ENCODE measurements around the gene ARHGDIB.

Gene ARHGDIB

DNA sequence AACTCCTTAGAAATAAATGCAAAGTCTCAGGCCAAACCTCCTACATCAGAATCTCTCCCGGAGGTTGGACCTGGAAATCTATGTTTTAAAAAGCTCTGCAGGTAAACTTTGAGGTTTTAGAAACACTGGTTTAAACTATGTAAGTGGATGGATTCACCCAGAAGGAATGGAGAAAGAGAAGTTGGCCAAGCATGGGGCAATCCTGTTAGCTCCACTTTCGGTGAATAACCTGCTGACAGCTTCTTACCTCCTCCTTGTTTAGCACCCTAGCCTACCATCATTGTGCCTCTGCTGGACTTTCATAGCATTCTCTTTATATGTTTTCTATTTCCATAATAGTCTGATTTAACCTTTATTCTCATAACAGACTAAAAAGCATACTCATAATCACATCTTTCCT lies 3.0 kb upstream of the ARHGDIB start:
- H2BK5ac ChIP-seq (ENCODE audit: low read depth, low read length, poor library complexity, severe bottlenecking): no peak overlapping the region
- no peak overlapping the region for H2BK15ac ChIP-seq (ENCODE audit: low read depth, poor library complexity, severe bottlenecking)
- H3K9ac ChIP-seq (ENCODE audit: low read length): no peak overlapping the region
- no peaks in the 10 kb centered on the region for H3K27me3 ChIP-seq (ENCODE audit: control insufficient read depth in 1 of 2, insufficient read depth in 1 of 2, low read length in 2 of 2)
- no peak overlapping the region for H3K18ac ChIP-seq (ENCODE audit: low read depth in 1 of 2, low read length in 2 of 2)
- no peak overlapping the region for H2AFZ ChIP-seq (ENCODE audit: low read depth, low read length)
- H3K4me2 ChIP-seq (ENCODE audit: low read length, poor library complexity, severe bottlenecking): no peak overlapping the region
- no peak overlapping the region for H2BK120ac ChIP-seq (ENCODE audit: low read depth, low read length)
- H4K8ac ChIP-seq (ENCODE audit: low read length): no peak overlapping the region
- no peak overlapping the region for H3K14ac ChIP-seq (ENCODE audit: low read length in 2 of 2)
- H3K9me3 ChIP-seq (ENCODE audit: control insufficient read depth, low read length): no peaks in the 10 kb centered on the region
- H4K91ac ChIP-seq (ENCODE audit: low read length): no peak overlapping the region
- H2AK5ac ChIP-seq (ENCODE audit: low read length, severe bottlenecking): no peak overlapping the region
- WGBS: 50% methylated on average over 2 of the region's 2 CpGs
- H3K27ac ChIP-seq (ENCODE audit: low read length, poor library complexity, severe bottlenecking): no peak overlapping the region
- H3K79me1 ChIP-seq (replicated peaks; ENCODE audit: low read length, poor library complexity, severe bottlenecking): no peaks in the 10 kb centered on the region
- DNase-seq: no peak
- no peak overlapping the region for H3K4ac ChIP-seq (ENCODE audit: low read depth in 1 of 2, low read length in 2 of 2)
- H3K4me1 ChIP-seq (ENCODE audit: control insufficient read depth, insufficient read depth, low read depth, low read length): peaks cover 6% of the 10 kb centered on the region
- no peak overlapping the region for H2BK12ac ChIP-seq (ENCODE audit: low read length in 2 of 2)
- no peak overlapping the region for H3K23ac ChIP-seq (ENCODE audit: low read length in 2 of 2)
- H3K4me3 ChIP-seq (ENCODE audit: insufficient read depth in 1 of 2, low read depth in 1 of 2, low read length in 2 of 2): no peak overlapping the region
- H3K36me3 ChIP-seq (ENCODE audit: control insufficient read depth in 1 of 2, insufficient read depth in 2 of 2, low read depth in 1 of 2, low read length in 2 of 2): no peaks in the 10 kb centered on the region

DNA sequence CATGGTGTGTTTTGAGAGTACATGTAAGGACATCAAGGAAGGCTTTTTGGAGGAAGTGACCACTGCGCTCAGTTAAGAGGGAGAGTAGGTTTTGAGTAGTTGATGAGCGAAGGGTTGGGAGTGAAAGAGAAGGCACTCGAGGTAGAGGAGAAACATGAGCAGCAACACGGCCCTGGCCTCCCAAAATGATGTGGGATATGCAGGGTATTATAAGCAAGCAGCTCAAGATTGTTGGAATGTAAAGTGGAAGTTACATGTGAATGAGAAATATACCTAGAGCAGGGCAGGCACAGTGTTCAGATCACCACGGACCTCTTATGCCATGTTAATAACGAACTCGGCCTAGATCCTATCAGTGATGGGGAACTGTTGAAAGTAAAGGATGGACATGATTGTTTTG lies 2.1 kb upstream of the ARHGDIB start:
- H2BK5ac ChIP-seq (ENCODE audit: low read depth, low read length, poor library complexity, severe bottlenecking): no peak overlapping the region
- no peak overlapping the region for H3K23ac ChIP-seq (ENCODE audit: low read length in 2 of 2)
- no peaks in the 10 kb centered on the region for H3K9me3 ChIP-seq (ENCODE audit: control insufficient read depth, low read length)
- no peak overlapping the region for H2BK120ac ChIP-seq (ENCODE audit: low read depth, low read length)
- H3K9ac ChIP-seq (ENCODE audit: low read length): no peak overlapping the region
- H3K14ac ChIP-seq (ENCODE audit: low read length in 2 of 2): no peak overlapping the region
- no peaks in the 10 kb centered on the region for H3K27me3 ChIP-seq (ENCODE audit: control insufficient read depth in 1 of 2, insufficient read depth in 1 of 2, low read length in 2 of 2)
- no peak overlapping the region for H3K18ac ChIP-seq (ENCODE audit: low read depth in 1 of 2, low read length in 2 of 2)
- no peak overlapping the region for H2BK15ac ChIP-seq (ENCODE audit: low read depth, poor library complexity, severe bottlenecking)
- DNase-seq: no peak
- H3K27ac ChIP-seq (ENCODE audit: low read length, poor library complexity, severe bottlenecking): no peak overlapping the region
- WGBS: 96% methylated on average over 7 of the region's 7 CpGs
- no peak overlapping the region for H3K4ac ChIP-seq (ENCODE audit: low read depth in 1 of 2, low read length in 2 of 2)
- no peak overlapping the region for H4K91ac ChIP-seq (ENCODE audit: low read length)
- no peak overlapping the region for H2BK12ac ChIP-seq (ENCODE audit: low read length in 2 of 2)
- H3K4me2 ChIP-seq (ENCODE audit: low read length, poor library complexity, severe bottlenecking): no peak overlapping the region
- H3K4me3 ChIP-seq (ENCODE audit: insufficient read depth in 1 of 2, low read depth in 1 of 2, low read length in 2 of 2): no peak overlapping the region
- no peaks in the 10 kb centered on the region for H3K36me3 ChIP-seq (ENCODE audit: control insufficient read depth in 1 of 2, insufficient read depth in 2 of 2, low read depth in 1 of 2, low read length in 2 of 2)
- peaks cover 6% of the 10 kb centered on the region for H3K4me1 ChIP-seq (ENCODE audit: control insufficient read depth, insufficient read depth, low read depth, low read length)
- H2AFZ ChIP-seq (ENCODE audit: low read depth, low read length): no peak overlapping the region
- H2AK5ac ChIP-seq (ENCODE audit: low read length, severe bottlenecking): no peak overlapping the region
- no peak overlapping the region for H4K8ac ChIP-seq (ENCODE audit: low read length)
- no peaks in the 10 kb centered on the region for H3K79me1 ChIP-seq (replicated peaks; ENCODE audit: low read length, poor library complexity, severe bottlenecking)

DNA sequence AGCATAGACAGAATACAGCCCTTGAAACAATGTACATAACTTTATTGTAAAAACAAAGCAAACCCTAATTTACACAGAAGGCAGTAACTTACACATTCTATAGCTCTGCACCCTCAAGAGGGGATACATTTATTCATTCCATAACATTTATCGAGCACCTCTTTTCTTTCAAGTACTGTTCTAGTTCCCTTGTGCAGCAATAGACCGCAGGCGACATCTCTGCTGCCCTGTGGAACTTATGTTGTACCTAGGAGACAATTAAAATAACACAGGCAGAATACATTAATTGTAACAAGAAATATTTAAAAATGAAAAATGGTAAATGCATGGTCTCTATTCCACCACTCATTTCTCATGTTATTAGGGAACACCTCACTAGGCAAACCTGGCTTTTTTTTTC lies 1.4 kb upstream of the ARHGDIB start:
- Histone ChIP-seq H3K79me1 (replicated peaks; ENCODE audit: low read length, poor library complexity, severe bottlenecking) (no peaks in the 10 kb centered on the region), H3K4me3 (ENCODE audit: insufficient read depth in 1 of 2, low read depth in 1 of 2, low read length in 2 of 2) (no peak overlapping the region), H2BK15ac (ENCODE audit: low read depth, poor library complexity, severe bottlenecking) (no peak overlapping the region), H3K9me3 (ENCODE audit: control insufficient read depth, low read length) (no peaks in the 10 kb centered on the region), H3K9ac (ENCODE audit: low read length) (no peak overlapping the region), H2BK120ac (ENCODE audit: low read depth, low read length) (no peak overlapping the region), H2BK12ac (ENCODE audit: low read length in 2 of 2) (no peak overlapping the region), H2BK5ac (ENCODE audit: low read depth, low read length, poor library complexity, severe bottlenecking) (no peak overlapping the region), H3K4me1 (ENCODE audit: control insufficient read depth, insufficient read depth, low read depth, low read length) (peaks cover 9% of the 10 kb centered on the region), H3K27me3 (ENCODE audit: control insufficient read depth in 1 of 2, insufficient read depth in 1 of 2, low read length in 2 of 2) (no peaks in the 10 kb centered on the region), H3K23ac (ENCODE audit: low read length in 2 of 2) (no peak overlapping the region), H2AFZ (ENCODE audit: low read depth, low read length) (no peak overlapping the region), H3K14ac (ENCODE audit: low read length in 2 of 2) (no peak overlapping the region), H3K4ac (ENCODE audit: low read depth in 1 of 2, low read length in 2 of 2) (no peak overlapping the region), H3K4me2 (ENCODE audit: low read length, poor library complexity, severe bottlenecking) (no peak overlapping the region), H3K36me3 (ENCODE audit: control insufficient read depth in 1 of 2, insufficient read depth in 2 of 2, low read depth in 1 of 2, low read length in 2 of 2) (no peaks in the 10 kb centered on the region), H2AK5ac (ENCODE audit: low read length, severe bottlenecking) (no peak overlapping the region), H4K8ac (ENCODE audit: low read length) (no peak overlapping the region), H3K27ac (ENCODE audit: low read length, poor library complexity, severe bottlenecking) (no peak overlapping the region), H4K91ac (ENCODE audit: low read length) (no peak overlapping the region), H3K18ac (ENCODE audit: low read depth in 1 of 2, low read length in 2 of 2) (no peak overlapping the region)
- WGBS: 89% methylated on average over 1 of the region's 3 CpGs
- no peak for DNase-seq

DNA sequence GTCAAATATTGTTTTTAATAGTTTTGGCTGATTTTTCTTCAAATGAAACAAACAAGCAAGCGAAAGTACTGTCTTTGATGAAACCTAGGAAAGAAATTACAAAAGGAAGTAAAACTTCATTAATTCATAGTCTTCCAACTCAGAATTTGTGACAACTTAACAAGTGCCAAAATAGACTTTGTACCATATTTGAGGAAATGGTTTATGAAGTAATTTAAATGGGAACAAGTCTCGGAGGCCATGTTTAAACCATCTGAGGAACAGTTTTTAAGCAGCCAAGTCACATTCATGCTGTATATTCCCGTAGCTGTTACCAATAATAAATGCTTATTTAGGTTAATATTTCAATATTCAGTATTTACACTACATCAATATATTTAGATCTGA lies 745 bp upstream of the ARHGDIB start:
- no peak overlapping the region for H3K4me3 ChIP-seq (ENCODE audit: insufficient read depth in 1 of 2, low read depth in 1 of 2, low read length in 2 of 2)
- H4K8ac ChIP-seq (ENCODE audit: low read length): no peak overlapping the region
- no peak overlapping the region for H3K4me2 ChIP-seq (ENCODE audit: low read length, poor library complexity, severe bottlenecking)
- no peak overlapping the region for H2BK120ac ChIP-seq (ENCODE audit: low read depth, low read length)
- no peaks in the 10 kb centered on the region for H3K27me3 ChIP-seq (ENCODE audit: control insufficient read depth in 1 of 2, insufficient read depth in 1 of 2, low read length in 2 of 2)
- H3K9me3 ChIP-seq (ENCODE audit: control insufficient read depth, low read length): no peaks in the 10 kb centered on the region
- H3K79me1 ChIP-seq (replicated peaks; ENCODE audit: low read length, poor library complexity, severe bottlenecking): no peaks in the 10 kb centered on the region
- H3K23ac ChIP-seq (ENCODE audit: low read length in 2 of 2): no peak overlapping the region
- H2AK5ac ChIP-seq (ENCODE audit: low read length, severe bottlenecking): no peak overlapping the region
- no CpG with 5 or more reads among the region's 3 CpGs for WGBS
- no peaks in the 10 kb centered on the region for H3K36me3 ChIP-seq (ENCODE audit: control insufficient read depth in 1 of 2, insufficient read depth in 2 of 2, low read depth in 1 of 2, low read length in 2 of 2)
- no peak for DNase-seq
- H3K18ac ChIP-seq (ENCODE audit: low read depth in 1 of 2, low read length in 2 of 2): no peak overlapping the region
- no peak overlapping the region for H3K4ac ChIP-seq (ENCODE audit: low read depth in 1 of 2, low read length in 2 of 2)
- no peak overlapping the region for H3K14ac ChIP-seq (ENCODE audit: low read length in 2 of 2)
- H2BK12ac ChIP-seq (ENCODE audit: low read length in 2 of 2): no peak overlapping the region
- no peak overlapping the region for H4K91ac ChIP-seq (ENCODE audit: low read length)
- no peak overlapping the region for H2AFZ ChIP-seq (ENCODE audit: low read depth, low read length)
- H3K27ac ChIP-seq (ENCODE audit: low read length, poor library complexity, severe bottlenecking): no peak overlapping the region
- no peak overlapping the region for H3K9ac ChIP-seq (ENCODE audit: low read length)
- peaks cover 9% of the 10 kb centered on the region for H3K4me1 ChIP-seq (ENCODE audit: control insufficient read depth, insufficient read depth, low read depth, low read length)
- H2BK15ac ChIP-seq (ENCODE audit: low read depth, poor library complexity, severe bottlenecking): no peak overlapping the region
- H2BK5ac ChIP-seq (ENCODE audit: low read depth, low read length, poor library complexity, severe bottlenecking): no peak overlapping the region
